Progenitor cell of endocrine pancreas (in vitro differentiated cells): ENCODE measurements around the gene CEPT1. TPM values are rescaled to one million over a fixed set of nuclear protein-coding genes. Genes with fewer than 3 reads are reported as not detected.
A peak's percentile ranks its signal among the peaks of the same experiment; 100 is the strongest.

Experiments
- DNase-seq: peaks from one replicate; pipeline ENCODE4 v3.0.0; 2021; ENCODE audit warnings: low spot score; ENCODE audit not compliant: unreplicated experiment
- H3K27ac Mint-ChIP-seq: 2 replicates; pipeline ENCODE4 v1.8.0; 2021; ENCODE audit warnings: mild to moderate bottlenecking, moderate library complexity, mixed read lengths
- H3K27me3 Mint-ChIP-seq: 2 replicates; pipeline ENCODE4 v1.8.0; 2021; ENCODE audit warnings: mixed read lengths
- H3K36me3 Mint-ChIP-seq: 2 replicates; pipeline ENCODE4 v1.8.0; 2022; ENCODE audit warnings: mixed read lengths; ENCODE audit not compliant: insufficient read depth
- H3K4me1 Mint-ChIP-seq: 2 replicates; pipeline ENCODE4 v1.8.0; 2021; ENCODE audit warnings: low read depth, mixed read lengths
- H3K4me3 Mint-ChIP-seq: 2 replicates; pipeline ENCODE4 v1.8.0; 2021; ENCODE audit warnings: low read depth, mild to moderate bottlenecking, moderate library complexity, mixed read lengths
- H3K9me3 Mint-ChIP-seq: 2 replicates; pipeline ENCODE4 v1.8.0; 2021; ENCODE audit warnings: low read depth, mixed read lengths
- total RNA-seq: library from RNA; stranded (reverse); gene quantifications from 2 replicates; pipeline ENCODE4 v1.2.1, GENCODE V29; 2021
- TF ChIP-seq, protein P1 (sequence below): fragments of 200-600 bp; sonication (generic); IDR thresholded peaks from one replicate; pipeline ENCODE4 v1.5.0; 2021; ENCODE audit warnings: antibody characterized with exemption, mild to moderate bottlenecking; ENCODE audit not compliant: unreplicated experiment

Gene CEPT1
- total RNA-seq, 1 donor from 2014 or later: 35.6 TPM

DNA sequence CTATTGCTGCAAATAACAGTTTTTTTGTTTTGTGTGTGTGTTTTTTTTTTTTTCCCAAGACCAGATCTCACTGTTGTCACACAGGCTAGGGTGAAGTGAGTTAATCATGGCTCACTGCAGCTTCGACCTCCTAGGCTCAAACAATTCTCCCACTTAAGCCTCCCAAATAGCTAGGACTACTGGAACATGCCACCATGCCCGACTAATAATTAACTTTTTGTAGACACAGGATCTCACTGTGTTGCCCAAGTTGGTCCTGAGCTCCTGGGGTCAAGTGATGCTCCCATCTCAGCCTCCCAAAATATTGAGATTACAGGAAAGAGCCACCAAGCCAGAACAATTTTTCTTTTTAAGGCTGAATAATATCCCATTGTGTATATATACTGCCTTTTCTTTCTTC is 35.0 kb upstream of the CEPT1 start:
- no peak overlapping the region for H3K27ac Mint-ChIP-seq
- no peaks in the 10 kb centered on the region for H3K27me3 Mint-ChIP-seq
- H3K4me1 Mint-ChIP-seq: no peaks in the 10 kb centered on the region
- no peak overlapping the region for H3K4me3 Mint-ChIP-seq
- TF ChIP-seq, protein P1, sequence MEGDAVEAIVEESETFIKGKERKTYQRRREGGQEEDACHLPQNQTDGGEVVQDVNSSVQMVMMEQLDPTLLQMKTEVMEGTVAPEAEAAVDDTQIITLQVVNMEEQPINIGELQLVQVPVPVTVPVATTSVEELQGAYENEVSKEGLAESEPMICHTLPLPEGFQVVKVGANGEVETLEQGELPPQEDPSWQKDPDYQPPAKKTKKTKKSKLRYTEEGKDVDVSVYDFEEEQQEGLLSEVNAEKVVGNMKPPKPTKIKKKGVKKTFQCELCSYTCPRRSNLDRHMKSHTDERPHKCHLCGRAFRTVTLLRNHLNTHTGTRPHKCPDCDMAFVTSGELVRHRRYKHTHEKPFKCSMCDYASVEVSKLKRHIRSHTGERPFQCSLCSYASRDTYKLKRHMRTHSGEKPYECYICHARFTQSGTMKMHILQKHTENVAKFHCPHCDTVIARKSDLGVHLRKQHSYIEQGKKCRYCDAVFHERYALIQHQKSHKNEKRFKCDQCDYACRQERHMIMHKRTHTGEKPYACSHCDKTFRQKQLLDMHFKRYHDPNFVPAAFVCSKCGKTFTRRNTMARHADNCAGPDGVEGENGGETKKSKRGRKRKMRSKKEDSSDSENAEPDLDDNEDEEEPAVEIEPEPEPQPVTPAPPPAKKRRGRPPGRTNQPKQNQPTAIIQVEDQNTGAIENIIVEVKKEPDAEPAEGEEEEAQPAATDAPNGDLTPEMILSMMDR: no peak
- DNase-seq: no peak
- peaks cover 21% of the 10 kb centered on the region for H3K36me3 Mint-ChIP-seq
- H3K9me3 Mint-ChIP-seq: peaks cover 56% of the 10 kb centered on the region

DNA sequence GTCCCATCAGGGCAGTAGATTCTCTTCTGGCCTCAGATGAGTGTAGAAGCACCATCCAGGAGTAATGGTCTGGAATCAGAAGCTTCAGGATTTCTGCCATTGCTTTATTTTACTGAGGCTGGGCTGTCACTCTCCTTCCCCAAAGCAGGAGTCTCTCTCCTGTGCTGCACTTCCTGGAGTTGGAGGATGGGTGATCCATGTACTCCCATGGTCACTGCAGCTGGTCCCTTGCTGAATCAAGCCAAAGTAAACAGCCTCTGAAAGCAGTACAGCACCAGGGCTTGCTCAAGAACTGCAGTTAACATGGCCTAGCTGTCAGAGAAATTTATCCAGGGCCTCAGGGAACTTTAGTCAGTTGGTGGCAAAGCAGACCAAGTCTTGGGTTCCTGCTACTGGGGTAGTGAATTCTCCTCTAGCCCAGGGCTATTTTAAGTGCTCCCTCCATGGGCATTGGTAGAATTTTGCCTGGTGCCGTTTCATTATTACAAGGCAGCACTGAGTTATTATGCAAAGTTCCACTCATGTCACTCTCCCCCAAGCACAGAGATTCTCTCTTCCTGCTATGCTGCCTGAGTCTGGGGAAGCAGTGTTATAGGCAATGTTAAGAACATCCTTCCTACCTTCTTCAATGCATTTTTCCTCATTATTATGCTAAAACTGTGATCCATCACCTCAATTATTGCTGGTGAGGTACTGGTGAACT is 29.7 kb upstream of the CEPT1 start:
- H3K9me3 Mint-ChIP-seq: peaks cover 20% of the 10 kb centered on the region
- no peak for DNase-seq
- H3K4me1 Mint-ChIP-seq: no peaks in the 10 kb centered on the region
- TF ChIP-seq, protein P1: no peak
- no peak overlapping the region for H3K4me3 Mint-ChIP-seq
- H3K27ac Mint-ChIP-seq: no peak overlapping the region
- peaks cover 23% of the 10 kb centered on the region for H3K36me3 Mint-ChIP-seq
- no peaks in the 10 kb centered on the region for H3K27me3 Mint-ChIP-seq

DNA sequence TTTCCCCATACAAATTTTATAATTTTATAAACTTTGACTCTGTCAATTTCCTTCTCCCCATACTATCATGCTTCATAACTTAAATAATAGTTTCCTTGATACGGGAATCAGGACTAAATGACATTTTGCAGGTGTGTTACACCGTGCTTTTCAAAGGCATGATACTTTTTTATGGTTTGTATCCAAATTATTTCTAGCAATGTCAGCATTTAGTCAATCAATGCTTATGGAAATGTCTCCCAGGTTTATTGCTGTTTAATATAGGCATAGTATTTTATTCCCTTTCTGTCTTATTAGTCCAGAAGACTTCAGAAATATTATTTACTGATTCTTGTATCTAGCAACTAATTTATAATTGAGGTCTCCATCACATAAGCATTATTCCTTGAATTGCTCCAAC is 23.5 kb upstream of the CEPT1 start:
- no peak overlapping the region for H3K4me3 Mint-ChIP-seq
- H3K9me3 Mint-ChIP-seq: no peaks in the 10 kb centered on the region
- no peak overlapping the region for H3K27ac Mint-ChIP-seq
- H3K36me3 Mint-ChIP-seq: peaks cover 36% of the 10 kb centered on the region
- H3K27me3 Mint-ChIP-seq: no peaks in the 10 kb centered on the region
- TF ChIP-seq, protein P1: no peak
- no peaks in the 10 kb centered on the region for H3K4me1 Mint-ChIP-seq
- no peak for DNase-seq

DNA sequence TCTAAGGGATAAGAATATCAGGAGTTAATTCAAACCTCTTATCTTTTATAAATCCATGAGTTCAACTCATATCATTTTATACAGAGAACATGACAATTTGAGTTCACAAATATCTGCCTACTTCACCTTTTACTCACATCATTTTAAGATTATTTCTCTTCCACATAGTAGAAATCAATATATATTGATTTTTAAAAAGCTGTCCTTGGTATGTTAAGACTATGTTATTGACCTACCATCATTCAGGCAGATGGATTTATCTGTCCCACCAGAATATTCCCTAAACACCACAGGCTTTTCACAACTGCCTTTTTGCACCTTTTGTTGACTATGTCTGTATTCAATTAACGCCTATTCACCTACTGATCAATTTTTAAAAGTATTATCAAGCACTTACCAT is 13.7 kb upstream of the CEPT1 start:
- Mint-ChIP-seq H3K27ac (peak overlapping the region; percentile 5), H3K4me3 (no peak overlapping the region), H3K4me1 (peaks cover 17% of the 10 kb centered on the region), H3K27me3 (no peaks in the 10 kb centered on the region), H3K36me3 (peaks cover 35% of the 10 kb centered on the region), H3K9me3 (peaks cover 3% of the 10 kb centered on the region)
- TF ChIP-seq, protein P1: no peak
- DNase-seq: no peak

DNA sequence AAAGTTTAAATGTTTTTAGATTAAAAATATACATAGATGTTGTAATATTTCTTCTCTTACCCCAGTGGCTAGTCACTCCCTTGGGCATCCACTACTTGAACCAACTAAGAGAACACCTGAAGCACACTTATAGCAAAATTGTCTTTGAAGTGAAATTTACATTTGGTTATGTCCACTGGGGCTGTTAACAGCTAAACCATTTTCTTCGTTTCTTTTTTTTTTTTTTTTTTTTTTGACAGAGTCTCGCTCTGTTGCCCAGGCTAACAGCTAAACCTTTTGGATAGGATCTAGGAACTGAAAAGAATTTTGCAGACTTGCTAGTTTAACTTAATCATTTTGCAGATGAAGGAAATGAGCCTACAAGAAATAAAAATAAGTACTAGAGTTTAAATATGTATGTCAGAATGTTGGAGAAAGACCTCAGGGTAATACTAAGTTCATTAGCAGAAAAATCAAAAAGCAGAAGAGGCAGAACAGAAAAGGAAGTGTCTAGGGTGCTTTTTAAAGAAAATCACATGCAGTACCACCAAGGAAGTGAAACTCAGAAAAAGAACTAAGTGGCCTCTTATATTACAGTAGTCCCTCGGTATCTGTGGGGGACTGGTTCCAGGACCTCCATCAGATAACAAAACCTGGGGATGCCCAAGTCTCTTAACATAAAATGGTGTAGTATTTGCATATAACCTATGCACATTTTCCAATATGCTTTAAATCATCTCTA is 11.9 kb upstream of the CEPT1 start:
- no peak overlapping the region for H3K27ac Mint-ChIP-seq
- H3K27me3 Mint-ChIP-seq: no peaks in the 10 kb centered on the region
- H3K4me1 Mint-ChIP-seq: peaks cover 10% of the 10 kb centered on the region
- DNase-seq: no peak
- H3K4me3 Mint-ChIP-seq: no peak overlapping the region
- TF ChIP-seq, protein P1: no peak
- peaks cover 36% of the 10 kb centered on the region for H3K36me3 Mint-ChIP-seq
- peaks cover 3% of the 10 kb centered on the region for H3K9me3 Mint-ChIP-seq
